Mucosa of gallbladder (tissue), 1 donor: Measurements from ENCODE around the gene NEDD4. TPM values are rescaled to one million over a fixed set of nuclear protein-coding genes. Genes with fewer than 3 reads are reported as not detected.
"Not testable (repeated sequence)": the region's sequence is repeated elsewhere in the genome, so short reads cannot be mapped to it uniquely, and the experiment has no call there.

Source experiments
- DNase-seq: peaks from one replicate; pipeline ENCODE4 v3.0.0-alpha.2; 2020; ENCODE audit warnings: low spot score
- total RNA-seq: library from RNA; stranded (reverse); gene quantifications from one replicate; pipeline ENCODE4 v1.2.1, GENCODE V29; 2021
- donor health status: DM: no; HTN: no; CAD: no.

The NEDD4 gene
- total RNA-seq: 14.4 TPM

DNA sequence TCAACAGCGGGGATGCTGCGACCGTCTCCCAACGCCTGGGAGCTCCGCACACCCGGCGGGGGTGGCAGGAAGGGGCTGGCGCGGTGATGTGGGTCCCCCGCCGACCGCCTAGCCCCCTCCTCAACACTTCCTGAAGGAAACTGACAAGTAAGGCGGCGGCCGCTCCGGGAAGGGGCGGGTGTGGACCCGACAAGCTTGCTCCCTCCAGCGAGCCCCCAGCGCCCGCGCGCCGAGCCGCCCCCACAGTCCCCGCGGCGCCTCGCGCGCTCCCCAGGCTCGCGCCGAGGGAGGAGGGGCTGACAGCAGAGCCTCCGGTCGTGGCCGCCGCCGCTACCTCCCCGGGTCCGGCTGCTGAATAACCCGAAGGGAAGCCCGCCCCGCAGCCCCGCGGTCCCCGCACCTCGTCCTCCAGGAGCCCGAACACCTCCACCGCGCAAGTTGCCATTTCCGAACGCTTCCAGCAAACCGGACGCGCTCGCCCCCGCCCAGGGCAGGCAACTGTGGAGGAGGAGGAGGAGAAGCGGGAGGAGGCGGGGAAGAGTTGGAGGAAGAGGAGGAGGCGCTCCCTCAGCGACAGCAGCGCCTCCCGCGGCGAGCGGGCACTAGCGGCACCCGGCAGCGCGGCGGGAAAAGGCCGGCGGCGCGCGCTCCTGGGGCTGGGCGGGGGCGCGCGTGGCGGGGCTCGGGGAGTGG, at the start of gene NEDD4:
NEDD4 (minus strand) TSS at position 502 of the 693 bp plus-strand sequence; CDS start at position 445, 57 bp downstream.
- peak; percentile 84 for DNase-seq

DNA sequence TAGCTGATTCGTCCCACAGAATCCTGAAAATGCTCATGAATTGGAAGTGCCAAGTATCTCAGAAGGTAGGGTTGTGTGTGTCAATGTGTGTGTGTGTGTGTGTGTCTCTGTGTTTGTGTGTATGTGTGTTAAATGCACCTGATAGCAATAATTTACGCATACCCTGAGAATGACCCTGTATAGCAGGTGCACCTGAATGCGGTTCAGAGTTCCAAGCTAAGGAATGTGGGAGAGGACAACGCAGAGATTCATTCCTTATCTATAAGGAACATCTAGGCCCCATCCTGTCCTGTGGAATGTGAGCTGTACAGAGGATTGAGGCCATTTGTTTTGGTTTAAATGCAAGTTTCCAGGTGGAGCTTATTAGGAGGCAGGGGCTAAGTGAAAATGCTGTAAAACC, 49.1 kb upstream of the NEDD4 start:
- DNase-seq: no peak

DNA sequence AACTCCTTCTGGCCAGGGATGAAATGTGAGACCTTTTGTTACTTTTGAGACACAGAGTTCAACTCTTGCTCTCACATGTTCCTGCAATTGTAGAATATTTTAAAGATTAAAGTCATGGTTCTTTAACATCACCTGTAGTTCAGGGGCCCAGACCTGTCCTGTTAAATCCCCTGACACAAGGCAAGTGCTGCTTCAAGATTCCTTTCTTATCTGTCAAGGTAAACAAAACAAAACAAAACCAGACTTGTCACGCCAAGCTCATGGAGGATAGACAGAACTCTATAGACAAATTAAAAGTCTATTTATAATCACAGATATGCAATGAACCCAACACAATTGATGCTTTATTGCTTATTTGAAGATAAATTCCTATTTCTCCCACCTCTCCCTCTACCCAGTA, 48.6 kb upstream of the NEDD4 start:
- no peak for DNase-seq

DNA sequence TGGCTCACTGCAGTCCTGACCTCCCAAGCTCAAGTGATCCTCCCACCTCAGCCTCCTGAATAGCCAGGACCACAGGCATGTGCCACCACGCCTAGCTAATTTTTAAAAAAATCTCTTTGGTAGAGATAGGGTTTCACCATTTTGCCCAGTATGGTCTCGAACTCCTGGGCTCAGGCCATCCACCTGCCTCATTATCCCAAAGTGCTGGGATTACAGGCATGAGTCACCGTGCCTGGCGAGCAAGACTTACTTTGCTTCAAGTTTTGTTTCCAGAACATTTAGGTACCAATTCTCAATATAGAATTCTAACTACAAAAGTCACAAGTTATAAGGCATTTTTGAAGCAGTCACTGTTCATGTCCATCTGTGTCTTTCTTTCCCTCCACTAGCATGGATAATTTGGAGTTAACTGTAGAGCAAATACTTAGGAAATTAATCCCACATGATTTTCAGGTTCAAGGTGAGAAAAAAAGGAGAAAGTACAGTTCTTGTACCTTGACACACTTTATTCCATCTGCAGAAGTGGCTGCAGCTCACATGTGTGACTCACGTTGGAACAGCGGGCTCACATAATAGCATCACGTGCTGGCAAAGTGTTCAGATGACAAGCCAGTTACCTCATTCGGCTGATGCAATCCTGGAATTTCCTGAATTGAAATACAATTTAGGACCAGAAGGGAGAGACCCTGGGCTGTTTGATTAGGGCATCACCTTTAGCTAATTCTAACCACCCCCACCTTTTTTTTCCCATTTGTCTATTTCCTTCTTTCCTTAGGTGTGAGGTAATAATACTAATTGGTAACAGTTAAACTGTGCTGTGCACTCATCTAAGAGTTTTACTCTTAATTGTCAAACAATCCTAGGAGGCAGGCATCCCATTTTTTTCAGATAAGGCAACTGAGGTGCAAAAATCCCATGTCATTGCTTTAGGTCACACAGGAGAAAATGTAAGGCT, 46.9 kb upstream of the NEDD4 start:
- DNase-seq: peak; percentile 84

DNA sequence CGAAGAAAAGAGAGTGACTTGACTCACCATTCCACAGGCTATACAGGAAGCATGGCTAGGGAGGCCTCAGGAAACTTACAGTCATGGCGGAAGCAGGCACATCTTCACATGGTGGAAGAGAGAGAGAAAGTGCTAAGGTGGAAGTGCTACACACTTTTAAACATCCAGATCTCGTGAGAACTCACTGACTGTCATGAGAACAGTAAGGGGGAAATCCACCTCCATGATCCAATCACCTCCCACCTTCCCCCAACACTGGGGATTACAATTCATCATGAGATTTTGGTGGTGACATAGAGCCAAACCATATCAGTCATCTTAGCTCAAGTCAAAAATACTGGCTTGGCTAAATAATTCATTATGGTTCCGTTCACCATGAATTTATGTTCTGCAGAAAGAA, 45.3 kb upstream of the NEDD4 start:
- no peak for DNase-seq

DNA sequence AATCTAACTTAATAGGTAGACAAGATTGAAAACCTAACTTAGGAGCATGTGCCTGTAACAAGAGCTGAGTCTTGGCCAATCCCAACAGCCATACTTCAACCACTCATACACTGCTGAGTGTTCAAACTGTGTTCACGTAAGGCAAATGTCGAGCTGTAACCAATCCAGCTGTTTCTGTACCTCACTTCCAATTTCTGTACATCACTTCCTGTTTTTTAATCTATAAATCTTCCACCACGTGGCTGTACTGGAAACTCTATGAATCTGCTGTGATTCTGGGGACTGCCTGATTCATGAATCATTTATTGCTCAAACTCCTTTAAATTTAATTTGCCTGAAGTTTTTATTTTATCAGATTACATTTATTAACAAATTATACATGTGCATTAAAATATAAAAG, 44.6 kb upstream of the NEDD4 start:
- DNase-seq: no peak

DNA sequence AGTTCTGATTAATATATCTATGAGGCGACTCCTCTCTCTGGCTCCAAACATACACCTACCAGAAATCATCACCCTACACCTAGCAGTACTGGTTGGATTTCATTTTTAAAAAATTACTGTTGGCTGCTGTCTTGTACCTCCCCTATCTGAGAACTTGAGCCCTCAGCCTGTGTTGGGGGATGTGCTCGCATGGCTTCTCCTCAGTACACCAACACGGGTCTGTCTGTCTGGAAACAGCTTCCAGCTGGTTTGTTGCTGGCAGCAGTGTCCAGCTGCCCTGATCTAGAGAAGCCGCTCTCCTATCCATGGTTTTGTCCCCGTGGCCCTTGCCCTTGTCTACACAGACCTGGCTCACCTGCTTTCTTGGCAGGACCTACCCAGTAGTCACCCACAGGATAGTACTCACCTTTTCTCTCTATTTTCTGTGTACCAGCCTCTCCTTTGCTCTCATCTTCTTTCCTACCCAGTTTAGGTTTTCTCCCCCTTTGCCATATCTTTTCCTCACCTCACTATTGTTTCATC, 43.2 kb upstream of the NEDD4 start:
- DNase-seq: no peak

DNA sequence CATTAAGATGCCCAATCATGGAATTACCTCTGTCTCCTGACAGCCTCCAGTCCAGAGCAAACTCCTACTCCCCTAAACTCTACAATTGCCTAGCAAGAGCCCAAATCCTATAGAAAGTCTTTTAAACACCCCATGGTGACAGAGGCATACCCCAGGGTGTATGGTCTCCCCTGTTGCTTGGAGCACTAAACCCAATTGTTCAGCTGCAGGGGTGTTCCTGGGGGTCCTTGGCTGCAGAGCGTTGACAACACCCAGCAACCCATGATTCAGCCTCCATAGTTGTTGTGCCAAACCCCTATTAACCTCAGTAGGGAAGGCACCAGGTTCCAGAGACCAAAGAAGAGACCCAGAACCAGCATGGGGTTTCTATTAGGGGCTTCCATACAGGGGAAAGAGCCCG, 41.8 kb upstream of the NEDD4 start:
- DNase-seq: no peak

DNA sequence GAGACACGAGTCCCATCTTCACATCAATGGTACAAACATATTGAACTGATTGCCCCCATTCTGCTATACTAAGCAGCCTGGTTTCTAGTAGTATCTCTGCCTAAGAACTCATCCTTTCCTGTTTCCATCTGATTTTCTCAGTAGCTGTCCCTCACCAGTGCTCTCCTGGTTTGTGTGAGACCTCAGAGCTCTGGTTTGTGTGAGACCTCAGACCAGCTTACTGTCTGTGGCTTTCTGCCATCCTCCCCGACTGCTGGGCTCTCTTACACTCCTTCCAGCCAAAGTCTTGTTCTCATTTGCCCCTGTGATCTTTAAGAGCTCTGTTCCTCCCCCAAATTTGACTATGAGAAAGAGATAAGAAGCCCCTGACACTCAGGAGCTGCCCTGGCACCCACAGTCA, 41.1 kb upstream of the NEDD4 start:
- no peak for DNase-seq

DNA sequence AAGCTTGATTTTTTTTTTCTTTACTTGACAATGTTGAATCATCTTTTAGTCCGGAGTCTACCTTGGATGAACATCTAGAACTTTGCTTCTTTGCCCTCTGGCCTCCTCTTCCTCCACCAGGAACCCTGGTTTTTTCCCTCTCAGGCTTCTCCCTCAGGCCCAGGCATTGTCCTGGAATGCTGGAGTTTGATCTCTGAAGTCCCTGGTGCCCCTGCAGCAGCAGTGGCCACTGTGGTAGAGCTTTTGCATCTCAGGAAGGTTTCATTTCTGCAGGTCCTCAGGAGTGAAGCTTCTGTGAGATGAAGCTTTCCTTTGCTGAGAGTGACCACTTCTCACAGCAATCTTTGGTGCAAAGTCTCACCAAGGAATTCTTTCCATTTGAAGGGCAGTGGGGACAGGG, 39.0 kb upstream of the NEDD4 start:
- DNase-seq: no peak

DNA sequence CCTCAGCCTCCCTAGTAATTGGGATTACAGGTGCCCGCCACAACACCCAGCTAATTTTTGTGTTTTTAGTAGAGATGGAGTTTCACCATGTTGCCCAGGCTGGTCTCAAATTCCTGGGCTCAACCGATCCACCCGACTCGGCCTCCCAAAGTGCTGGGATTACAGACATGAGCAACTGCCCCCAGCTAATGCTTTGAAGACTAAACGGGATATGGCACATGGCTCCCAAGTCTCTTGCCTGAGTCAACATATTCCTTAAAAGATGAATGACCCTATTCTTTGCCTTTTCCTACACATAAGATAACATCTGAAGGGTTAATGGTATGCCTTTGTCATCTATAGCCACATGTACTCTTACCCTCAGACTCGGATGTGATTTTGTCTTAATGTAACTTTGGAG, 38.4 kb upstream of the NEDD4 start:
- DNase-seq: no peak

DNA sequence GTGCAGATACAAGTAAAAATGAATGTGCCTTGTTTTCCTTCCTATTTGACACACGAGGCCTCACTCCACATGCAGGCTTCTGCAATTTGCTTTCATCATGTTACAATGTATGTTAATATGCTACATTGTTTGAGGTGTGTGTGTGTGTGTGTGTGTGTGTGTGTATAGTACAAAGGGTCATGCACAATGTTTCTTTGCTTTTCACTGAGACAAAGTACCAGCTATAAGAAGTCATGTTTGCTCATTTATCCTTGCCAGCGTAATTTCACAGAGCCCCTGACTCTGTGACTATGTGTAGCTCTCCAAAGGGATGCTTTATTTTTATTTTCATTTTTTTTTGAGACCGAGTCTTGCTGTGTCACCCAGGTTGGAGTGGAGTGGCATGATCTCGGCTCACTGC, 38.0 kb upstream of the NEDD4 start:
- DNase-seq: no peak

DNA sequence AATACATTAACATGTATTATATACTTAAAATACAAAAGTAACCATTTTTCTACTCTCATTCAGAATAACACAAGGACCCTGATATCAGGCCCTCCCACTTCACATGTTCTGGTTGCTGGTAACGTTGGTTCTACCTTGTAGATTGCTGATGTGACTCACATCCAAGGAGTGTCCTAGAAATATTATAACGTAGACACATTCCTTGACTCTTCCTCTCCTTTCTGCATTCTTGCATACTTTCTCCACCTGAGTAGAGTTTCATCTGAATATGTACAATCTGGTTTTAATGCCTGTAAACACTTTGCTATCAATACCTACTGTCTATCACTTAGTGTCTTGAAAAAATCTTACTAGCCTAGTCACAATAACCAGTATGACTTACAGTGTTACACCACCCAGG, 35.0 kb upstream of the NEDD4 start:
- no peak for DNase-seq

DNA sequence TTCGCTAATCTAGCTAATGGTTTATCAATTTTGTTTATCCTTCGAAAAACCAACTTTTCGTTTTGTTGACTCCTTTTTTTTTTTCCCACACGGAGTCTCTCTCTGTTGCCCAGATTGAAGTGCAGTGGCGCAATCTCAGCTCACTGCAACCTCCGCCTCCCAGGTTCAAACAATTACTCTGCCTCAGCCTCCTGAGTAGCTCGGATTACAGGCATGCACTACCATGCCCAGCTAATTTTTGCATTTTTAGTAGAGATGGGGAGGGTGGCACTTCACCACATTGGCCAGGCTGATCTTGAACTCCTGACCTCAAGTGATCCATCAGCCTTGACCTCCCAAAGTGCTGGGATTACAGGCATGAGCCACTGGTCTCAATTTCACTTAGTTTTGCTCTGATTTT, 29.7 kb upstream of the NEDD4 start:
- DNase-seq: not testable (repeated sequence)

DNA sequence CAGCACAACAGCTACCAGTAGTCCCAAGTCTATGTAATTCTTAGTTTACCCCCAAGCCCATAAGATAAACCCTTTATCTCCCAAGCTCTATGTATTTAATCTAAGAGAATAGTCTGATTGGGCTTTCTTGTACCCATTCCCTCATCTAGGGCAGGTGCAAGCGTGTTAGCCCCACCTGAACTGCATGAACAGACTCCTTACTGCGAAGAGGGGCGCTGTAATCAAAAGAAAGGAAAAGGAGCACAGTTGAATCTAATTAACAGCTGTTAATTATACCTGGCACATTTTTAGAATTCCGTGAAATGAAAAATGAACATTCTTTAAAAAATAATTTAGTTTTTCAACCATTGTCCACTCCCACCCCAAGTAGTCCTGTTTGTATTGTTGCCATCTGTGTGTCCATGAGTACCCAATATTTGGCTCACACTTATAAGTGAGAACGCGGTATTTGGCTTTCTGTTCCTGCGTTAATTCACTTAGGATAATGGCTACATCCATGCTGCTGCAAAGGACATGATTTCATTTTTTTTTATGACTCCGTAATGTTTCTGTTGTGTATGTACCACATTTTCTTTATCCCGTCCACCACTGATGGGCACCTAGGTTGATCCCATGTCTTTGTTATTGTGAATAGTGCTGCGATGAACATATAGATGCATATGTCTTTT, 26.5 kb upstream of the NEDD4 start:
- DNase-seq: no peak

DNA sequence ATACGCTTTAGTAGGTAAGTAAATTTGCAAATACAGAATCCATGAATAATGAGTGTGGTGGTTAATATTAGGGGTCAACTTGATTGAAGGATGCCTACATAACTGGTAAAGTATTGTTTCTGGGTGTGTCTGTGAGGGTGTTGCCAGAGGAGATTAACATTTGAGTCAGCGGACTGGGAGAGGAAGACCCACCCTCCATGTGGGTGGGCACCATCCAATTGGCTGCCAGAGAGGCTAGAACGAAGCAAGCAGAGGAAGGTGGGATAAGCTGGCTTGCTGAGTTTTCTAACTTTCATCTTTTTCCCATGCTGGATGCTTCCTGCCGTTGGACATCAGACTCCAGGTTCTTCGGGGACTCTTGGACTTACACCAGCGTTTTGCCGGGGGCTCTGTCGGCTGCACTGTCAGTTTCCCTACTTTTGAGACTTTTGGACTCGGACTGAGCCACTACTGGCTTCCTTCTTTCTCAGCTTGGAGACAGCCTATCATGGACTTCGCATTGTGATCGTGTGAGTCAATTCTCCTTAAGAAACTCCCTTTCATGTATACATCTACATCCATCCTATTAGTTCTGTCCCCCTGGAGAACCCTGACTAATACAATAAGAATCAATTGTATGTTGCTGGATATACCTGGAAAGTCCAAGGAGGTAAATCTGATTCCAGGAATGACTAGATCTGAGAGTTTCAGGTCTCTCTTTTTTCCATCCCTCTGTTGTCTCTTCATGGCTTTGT, 25.8 kb upstream of the NEDD4 start:
- no peak for DNase-seq

DNA sequence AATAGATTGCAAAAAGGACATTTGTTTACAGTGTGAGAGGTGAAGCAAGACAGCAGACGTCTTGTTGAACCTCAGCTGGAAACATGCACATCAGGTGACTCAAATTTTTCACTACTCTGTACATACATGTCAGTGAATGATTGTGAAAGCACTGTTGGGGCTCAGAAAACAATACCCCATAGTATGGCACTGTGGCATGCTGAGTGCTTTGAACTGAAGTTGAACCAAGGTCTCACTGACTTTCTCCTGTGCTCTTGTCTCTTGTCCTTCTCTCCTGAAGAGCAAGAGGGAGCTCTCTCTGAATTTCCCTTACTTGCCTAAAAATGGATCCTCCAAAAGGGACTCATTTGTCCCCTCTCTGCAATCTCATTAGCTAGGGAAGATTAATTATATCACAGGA, 24.5 kb upstream of the NEDD4 start:
- DNase-seq: no peak

DNA sequence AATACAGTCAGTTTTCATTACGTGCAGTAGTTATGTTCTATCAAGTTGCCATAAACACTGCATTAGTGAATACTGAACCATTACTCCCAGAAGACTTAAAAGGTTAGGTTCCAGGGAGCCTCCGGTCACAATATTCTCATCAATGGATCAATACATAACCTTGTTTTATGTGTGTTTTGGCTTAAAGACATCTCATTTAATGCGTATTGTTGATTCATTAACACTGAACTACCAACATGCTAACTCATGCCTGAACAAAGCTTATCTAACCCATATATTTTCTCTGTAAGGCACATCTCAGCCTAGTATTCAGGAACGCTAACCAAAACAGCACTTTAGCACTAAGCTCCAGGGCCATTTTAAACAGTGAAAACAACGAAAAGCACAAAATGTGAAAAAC, 24.1 kb upstream of the NEDD4 start:
- DNase-seq: no peak

DNA sequence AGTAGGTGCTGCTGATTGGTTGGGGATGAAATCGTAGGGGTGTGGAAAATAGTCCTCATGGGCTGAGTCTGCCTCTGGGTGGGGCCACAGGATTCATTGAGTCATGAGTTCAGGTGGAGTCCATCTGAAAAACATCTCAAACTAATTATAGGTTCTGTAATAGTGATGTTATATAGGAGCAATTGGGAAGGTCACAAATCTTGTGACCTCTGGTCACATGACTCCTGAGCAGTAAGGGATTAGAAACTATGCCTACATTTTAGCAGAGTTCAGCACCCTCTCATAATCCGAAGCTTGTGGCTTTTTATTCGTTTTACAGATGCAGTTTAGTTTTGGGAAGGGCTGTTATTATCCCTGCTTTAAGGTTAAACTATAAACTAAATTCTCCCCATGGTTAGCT, 22.9 kb upstream of the NEDD4 start:
- DNase-seq: no peak

DNA sequence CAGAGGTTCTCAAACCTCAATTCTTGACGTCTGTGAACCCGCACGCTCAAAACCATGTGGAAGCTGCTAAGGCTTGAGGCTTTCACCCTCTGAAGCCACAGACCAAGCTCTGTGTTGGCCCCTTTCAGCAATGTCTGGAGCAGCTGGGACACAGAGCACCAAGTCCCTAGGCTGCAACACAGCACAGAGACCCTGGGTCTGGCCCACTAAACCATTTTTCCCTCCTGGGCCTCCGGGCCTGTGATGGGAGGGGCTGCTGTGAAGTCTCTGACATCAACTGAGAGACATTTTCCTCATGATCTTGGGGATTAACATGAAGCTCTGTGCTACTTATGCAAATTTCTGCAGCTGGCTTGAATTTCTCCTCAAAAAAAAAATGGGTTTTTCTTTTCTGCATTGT, 21.3 kb upstream of the NEDD4 start:
- DNase-seq: no peak

DNA sequence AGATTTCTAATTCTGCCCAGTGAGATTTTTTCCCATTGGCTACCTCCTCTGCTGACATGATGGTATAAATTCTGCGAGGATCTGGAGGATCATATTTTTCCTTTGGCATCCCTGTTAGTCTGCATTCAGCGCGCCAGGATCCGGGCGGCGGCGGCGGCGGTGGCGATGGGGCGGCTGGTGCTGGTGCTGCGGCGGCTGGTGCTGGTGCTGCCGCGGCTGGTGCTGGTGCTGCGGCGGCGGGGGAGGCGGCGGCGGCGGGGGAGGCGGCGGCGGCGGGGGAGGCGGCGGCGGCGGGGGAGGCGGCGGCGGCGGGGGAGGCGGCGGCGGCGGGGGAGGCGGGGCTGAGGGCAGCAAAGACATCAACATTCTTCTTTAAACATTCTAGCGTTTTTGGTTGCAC, 13.6 kb upstream of the NEDD4 start:
- not testable (repeated sequence) for DNase-seq

DNA sequence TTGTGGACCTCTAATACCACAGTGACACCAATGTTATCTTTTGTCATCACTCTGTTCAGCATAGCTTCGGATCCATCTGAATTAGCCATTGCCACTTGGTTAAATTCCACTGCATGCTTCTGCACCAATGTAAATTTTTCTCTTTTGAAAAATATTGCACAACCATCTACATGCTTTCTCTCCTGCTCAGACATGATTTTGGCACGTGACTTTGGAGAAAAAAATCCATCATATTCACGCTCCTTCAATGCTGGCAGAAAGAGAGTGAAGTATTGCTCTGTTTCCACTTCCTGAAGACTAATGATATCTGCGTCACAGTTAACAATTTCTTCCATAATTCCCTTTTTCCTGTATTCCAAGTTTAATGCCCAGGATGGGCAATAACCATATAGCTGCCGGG, 13.0 kb upstream of the NEDD4 start:
- not testable (repeated sequence) for DNase-seq
